ENCODE data around the gene MACROD1.
"Not testable (repeated sequence)": the region's sequence is repeated elsewhere in the genome, so short reads cannot be mapped to it uniquely, and the experiment has no call there.

The MACROD1 gene

GRCh38 chr11:64056213-64056785, 109.6 kb downstream of the MACROD1 start:
- DNase-seq (ENCODE audit: low spot score) = no peak

GRCh38 chr11:64055077-64055476, 110.8 kb downstream of the MACROD1 start:
- no peak for DNase-seq (ENCODE audit: low spot score)

GRCh38 chr11:64053699-64054098, 112.2 kb downstream of the MACROD1 start:
- DNase-seq (ENCODE audit: low spot score) = no peak

GRCh38 chr11:64052938-64053622, 112.8 kb downstream of the MACROD1 start:
- DNase-seq (ENCODE audit: low spot score) = no peak

- DNase-seq (ENCODE audit: low spot score) = no peak
Measured at GRCh38 chr11:64052436-64052835, 113.5 kb downstream of the MACROD1 start.

GRCh38 chr11:64051297-64051696, 114.6 kb downstream of the MACROD1 start:
- DNase-seq (ENCODE audit: low spot score) = no peak

- DNase-seq (ENCODE audit: low spot score) = no peak
Measured at GRCh38 chr11:64049509-64049908, 116.4 kb downstream of the MACROD1 start.

GRCh38 chr11:64048042-64048854, 117.7 kb downstream of the MACROD1 start:
- DNase-seq (ENCODE audit: low spot score) = no peak

- not testable (repeated sequence) for DNase-seq (ENCODE audit: low spot score)
Measured at GRCh38 chr11:64047373-64047772, 118.5 kb downstream of the MACROD1 start.

GRCh38 chr11:64045700-64046099, 120.2 kb downstream of the MACROD1 start:
- DNase-seq (ENCODE audit: low spot score) = no peak

- DNase-seq (ENCODE audit: low spot score) = no peak
Measured at GRCh38 chr11:64044730-64045393, 121.1 kb downstream of the MACROD1 start.

GRCh38 chr11:64043545-64043944, 122.4 kb downstream of the MACROD1 start:
- DNase-seq (ENCODE audit: low spot score) = no peak

- DNase-seq (ENCODE audit: low spot score) = no peak
Measured at GRCh38 chr11:64042301-64042700, 123.6 kb downstream of the MACROD1 start.

- no peak for DNase-seq (ENCODE audit: low spot score)
Measured at GRCh38 chr11:64041846-64042245, 124.1 kb downstream of the MACROD1 start.

- DNase-seq (ENCODE audit: low spot score) = no peak
Measured at GRCh38 chr11:64040684-64041322, 125.1 kb downstream of the MACROD1 start.

GRCh38 chr11:64039012-64039665, 126.8 kb downstream of the MACROD1 start:
- no peak for DNase-seq (ENCODE audit: low spot score)

- no peak for DNase-seq (ENCODE audit: low spot score)
Measured at GRCh38 chr11:64038500-64038899, 127.4 kb downstream of the MACROD1 start.

- DNase-seq (ENCODE audit: low spot score) = no peak
Measured at GRCh38 chr11:64037027-64037634, 128.8 kb downstream of the MACROD1 start.

- DNase-seq (ENCODE audit: low spot score) = no peak
Measured at GRCh38 chr11:64036087-64037026, 129.6 kb downstream of the MACROD1 start.

- DNase-seq (ENCODE audit: low spot score) = no peak
Measured at GRCh38 chr11:64035576-64035975, 130.3 kb downstream of the MACROD1 start, which contains the start of gene FLRT1. Gene FLRT1 (plus strand): TSS chr11:64035931. CDS start chr11:64116268, 80,337 bp downstream.

Data from CD4-positive, alpha-beta T cell treated with Interleukin-15 for 4 hours (primary cell).